GM21723 (cell line): Measurements from ENCODE around the gene ZNF530.

Experiments used
- ATAC-seq: cut with Tn5 transposase; IDR thresholded peaks from one replicate; pipeline ENCODE4 v1.9.1; 2021; ENCODE audit warnings: mild to moderate bottlenecking, moderate library complexity; ENCODE audit not compliant: unreplicated experiment

ZNF530 gene

GRCh38 chr19:57599761-57600383 is at the start of gene ZNF530:
Gene ZNF530, plus strand, starts transcription at chr19:57599885. Its CDS starts 4,461 bp downstream, at chr19:57604346.
- ATAC-seq, result peak; percentile 91

- ATAC-seq, result no peak
Observed at GRCh38 chr19:57552432-57552831, 47.3 kb upstream of the ZNF530 start.

DNA sequence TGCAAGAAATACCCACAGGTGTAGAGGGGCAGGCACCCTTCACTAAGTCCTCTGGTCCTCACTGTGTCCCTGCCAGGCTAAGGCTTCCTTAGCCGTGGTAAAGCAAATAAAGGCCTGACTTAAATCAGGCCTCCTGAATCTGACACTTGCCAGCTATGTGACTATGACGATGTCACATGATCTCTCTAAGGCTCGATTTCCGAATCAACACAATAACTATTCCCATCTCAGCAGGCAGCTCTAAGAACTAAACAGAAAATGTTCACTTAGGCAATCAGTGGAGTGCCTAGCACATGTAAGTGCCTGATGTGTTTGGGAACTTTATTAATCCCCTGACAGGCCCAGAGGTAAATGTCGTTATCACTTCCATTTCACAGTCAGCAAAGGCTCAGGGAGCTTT is 42.0 kb upstream of the ZNF530 start:
- no peak for ATAC-seq

- no peak for ATAC-seq
Observed at GRCh38 chr19:57558525-57558924, 41.2 kb upstream of the ZNF530 start.

GRCh38 chr19:57559008-57559403 is 40.7 kb upstream of the ZNF530 start:
- peak; percentile 32 for ATAC-seq

DNA sequence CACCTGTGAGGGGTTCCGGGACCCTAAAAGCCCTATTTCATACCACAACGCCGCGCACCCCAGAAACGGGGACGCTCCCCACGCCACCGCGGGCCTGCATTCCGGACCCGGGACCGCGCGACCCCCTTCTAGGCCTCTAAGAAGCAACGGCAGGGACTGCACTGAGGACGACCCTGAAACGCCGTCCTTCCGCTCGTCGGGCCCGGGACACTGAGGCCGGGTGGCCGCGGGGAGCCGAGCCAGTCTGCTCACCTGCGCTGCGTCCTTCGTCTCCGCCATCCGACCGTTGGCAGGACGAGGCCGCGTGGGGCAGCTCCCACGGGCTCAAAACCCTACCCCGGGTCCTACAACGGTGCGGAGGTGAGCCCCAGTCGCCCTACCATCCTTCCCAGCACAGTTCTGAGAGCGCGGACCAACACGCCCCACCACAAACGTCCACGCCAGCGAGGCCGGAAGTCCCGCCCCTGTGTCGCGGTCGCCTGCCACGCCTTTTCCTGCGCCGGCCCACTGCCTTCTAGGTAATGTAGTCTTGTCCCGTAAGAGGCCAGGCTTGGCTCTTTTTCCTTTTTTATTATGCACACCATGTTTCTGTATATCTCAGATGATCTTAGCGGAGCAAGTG is 40.2 kb upstream of the ZNF530 start, which contains the start of gene ZNF550:
Gene ZNF550, minus strand, starts transcription at position 460 of the 622 bp plus-strand sequence. Its CDS starts 181 bp downstream, at position 279.
- ATAC-seq, result peak; percentile 92

GRCh38 chr19:57560049-57560491 is 39.6 kb upstream of the ZNF530 start:
- no peak for ATAC-seq

GRCh38 chr19:57563547-57563946 is 36.1 kb upstream of the ZNF530 start:
- ATAC-seq, result no peak

DNA sequence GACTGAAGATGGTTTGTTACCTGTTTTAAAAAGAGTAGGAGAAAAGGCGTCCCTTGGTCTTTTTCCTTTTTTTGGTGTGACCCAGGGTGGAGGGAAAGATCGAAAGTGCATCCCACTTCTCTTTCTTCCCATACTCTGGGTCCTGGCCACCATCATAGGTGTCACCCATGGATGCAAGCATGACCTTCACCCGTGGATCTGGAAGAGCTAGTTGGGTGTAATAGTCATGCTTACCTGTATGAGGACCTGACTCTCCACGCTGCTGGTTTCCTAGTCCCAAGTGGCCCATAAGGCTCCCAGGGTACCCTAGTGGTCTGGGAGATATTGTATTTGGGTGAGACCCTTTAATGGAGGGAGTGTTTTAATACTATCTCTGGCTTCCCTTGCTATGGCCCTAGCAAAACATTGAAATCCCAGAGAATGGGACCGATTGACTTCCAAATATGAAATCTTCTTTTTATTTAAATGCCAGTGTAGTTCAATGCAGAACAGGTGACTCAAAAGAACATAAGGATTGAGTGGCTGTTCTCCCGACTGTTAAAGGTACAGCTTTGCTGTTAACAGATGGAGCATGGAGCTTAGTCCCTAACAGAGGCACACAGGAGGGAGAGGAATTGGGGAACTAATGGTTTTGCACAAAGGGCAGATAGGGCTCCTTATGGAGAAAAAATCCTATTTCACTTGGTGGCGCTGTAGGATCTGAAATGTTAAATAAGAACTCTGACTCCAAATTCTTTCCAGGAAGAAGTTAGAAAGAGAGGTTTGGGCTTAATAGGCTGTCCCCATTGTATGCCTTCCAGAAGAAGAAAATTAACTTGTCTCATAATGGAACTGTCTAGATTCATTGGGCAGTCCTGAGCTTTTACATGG is 33.1 kb upstream of the ZNF530 start:
- ATAC-seq, result no peak

DNA sequence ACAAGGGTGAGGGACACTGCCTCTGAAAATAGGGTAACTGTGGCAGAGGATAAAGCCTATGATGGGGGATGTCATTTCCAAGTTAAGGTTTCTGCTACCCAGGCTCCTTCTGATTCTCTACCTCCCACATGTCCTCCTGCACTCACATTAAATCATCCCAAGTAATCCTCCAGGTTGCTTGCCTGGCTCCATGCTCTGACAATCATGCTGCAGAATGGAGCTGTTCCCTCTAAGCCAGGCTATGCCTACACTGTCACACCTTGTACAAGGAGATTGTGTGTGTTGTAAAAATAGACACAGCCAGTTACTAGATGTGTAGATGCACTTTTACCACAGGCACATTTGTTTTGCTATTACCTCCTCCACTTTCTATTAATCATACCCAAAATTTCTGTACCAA is 29.0 kb upstream of the ZNF530 start:
- no peak for ATAC-seq

GRCh38 chr19:57572415-57572947 is 27.2 kb upstream of the ZNF530 start:
- no peak for ATAC-seq

DNA sequence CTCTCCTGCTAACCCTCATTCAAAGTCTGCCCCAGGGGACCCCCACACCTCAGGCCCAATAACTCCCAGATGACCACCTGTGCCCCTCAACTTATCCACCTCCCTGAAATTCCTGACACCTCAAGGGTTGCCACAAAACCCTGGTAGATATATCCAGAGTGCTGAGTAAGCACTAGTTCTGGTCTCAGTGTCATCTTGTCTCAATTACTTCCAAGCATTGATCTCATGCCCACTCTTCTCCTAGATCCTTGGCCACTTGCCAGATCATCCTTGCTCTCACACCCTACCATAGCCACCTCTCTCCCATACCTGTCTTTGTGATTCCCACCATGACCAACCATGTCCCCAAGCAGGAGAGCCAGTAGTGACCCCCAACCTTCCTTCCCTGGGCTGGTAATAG is 23.0 kb upstream of the ZNF530 start:
- ATAC-seq, result no peak

DNA sequence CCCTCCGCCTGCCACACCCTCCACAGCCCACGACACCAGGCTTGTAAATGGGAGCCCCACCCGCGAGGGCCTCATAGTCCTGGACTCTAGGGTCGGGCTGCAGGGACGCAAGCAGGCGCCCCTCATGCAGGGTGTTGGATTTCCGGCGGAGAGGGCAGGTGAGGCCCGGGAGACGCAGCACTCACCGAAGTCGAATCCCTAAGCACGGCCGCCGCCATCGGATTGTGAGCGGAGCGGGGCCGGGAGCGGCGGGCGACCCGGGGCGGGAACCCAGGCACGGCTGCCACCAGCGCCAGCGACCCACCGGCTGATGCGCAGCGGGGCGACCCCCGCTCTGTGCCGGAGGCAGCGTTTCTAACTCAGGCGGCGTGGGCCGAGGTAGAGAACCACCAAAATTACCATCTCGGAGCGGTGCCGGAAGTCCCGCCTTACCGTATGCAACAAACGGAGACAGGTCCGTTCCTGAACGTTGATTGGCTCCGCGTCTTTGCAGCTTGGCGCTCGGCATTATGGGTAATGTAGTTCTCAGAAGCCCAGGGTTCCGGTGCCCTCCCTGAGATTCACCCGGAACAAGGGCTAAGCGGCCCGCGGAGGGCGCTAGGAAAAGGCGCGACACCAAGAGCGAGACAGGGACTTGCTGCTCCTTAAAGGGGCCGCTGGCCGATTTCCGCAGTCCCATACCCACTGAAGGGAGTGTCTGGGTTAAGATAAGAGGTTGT is 21.0 kb upstream of the ZNF530 start, which contains the start of gene ZNF416:
Gene ZNF416, minus strand, starts transcription at position 425 of the 719 bp plus-strand sequence. Its CDS starts 207 bp downstream, at position 218.
- ATAC-seq, result peak; percentile 83

DNA sequence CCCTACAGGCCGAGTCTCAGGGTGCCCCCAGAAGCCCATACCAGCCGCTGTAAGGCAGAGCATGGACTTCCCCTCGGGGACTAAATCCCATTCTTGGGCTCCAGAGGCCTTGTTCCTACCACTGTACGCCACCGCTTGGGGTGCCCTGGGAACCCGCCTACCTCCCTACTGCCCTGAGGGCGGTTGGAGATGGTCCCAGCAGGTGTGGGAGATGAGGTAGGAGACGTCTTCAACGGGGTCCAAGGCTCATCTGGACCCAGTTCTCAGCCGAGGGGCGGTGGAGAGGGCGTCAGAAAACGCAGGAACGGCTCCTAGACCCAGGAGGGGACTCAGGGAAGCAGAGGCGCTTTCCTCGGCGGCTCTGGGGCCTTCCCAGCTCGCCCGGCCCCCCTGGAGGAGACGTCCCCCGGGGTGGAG is 16.6 kb upstream of the ZNF530 start:
- no peak for ATAC-seq

DNA sequence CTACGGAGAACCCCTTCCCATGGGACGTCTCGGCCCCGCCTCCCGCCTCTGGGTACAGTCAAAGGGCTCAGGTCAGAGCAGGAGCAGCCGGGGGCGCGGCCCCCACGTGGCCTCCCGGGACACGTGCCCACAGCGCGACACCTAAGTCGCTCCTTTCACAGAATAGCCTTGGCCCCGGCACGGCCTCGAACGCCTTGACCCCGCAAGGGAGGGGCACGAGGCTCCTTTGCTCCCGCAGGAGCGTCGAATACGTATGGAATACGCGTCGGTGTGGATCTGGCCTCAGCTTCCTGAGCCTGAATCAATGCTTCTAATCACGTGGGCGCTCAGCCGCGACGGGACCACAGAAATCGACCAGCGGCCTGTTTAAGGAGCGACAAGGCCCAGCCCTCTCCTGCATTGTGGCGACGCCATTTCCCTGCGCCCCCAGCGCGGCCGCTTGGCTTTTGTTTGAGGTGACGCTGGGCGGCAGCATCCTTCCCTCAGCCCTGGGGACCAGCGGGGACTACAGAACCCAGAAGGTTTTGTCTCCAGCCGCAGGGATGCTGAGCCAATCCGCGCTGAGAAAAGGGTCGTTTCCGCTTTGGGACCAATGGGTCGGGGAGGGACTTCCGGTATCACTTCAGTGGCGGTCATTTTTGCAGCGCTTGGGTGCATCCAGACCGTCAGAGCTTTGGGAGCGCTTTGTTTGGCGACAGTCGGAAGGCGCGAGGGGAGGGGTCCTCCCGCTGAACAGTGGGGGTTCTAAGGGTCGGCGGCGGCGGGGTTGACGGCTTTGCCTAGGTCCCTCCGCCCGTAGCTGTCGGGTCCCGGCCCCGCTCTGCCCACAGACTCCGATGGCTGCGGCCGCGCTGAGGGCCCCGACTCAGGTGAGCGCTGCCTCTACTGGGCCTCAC is 15.9 kb upstream of the ZNF530 start, which contains the start of gene ZIK1:
Gene ZIK1, plus strand, starts transcription at position 625 of the 896 bp plus-strand sequence. Its CDS starts 212 bp downstream, at position 837.
- peak; percentile 70 for ATAC-seq

DNA sequence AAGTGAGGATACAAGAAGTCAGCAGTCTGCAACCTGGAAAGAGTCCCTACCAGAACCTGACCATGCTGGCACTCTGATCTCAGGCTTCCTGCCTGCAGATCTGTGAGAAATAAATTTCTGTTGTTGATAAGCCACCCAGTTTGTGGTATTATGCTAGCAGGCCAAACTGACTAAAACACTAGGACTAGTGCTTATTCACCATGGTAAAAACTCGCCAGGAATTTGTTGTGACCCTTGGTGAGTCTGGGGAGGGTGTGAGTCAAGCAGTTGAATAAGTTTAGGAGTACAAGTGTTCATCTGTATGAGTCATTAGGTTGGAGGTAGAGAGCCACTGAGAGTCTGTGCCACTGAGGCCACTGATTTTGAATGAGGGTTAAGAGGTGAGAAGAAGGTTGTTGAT is 12.2 kb upstream of the ZNF530 start:
- ATAC-seq, result no peak

GRCh38 chr19:57599377-57599760 is 316 bp upstream of the ZNF530 start:
- peak; percentile 13 for ATAC-seq

DNA sequence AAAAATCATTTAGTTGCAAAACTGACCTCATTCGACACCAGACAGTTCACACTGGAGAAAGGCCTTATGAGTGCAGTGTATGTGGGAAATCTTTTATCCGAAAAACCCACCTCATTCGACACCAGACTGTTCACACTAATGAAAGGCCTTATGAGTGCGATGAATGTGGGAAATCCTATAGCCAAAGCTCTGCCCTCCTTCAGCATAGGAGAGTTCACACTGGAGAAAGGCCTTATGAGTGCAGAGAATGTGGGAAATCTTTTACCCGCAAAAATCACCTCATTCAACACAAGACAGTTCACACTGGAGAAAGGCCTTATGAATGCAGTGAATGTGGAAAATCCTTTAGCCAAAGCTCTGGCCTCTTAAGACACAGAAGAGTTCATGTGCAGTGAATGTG is 7.2 kb downstream of the ZNF530 start:
- ATAC-seq, result no peak

DNA sequence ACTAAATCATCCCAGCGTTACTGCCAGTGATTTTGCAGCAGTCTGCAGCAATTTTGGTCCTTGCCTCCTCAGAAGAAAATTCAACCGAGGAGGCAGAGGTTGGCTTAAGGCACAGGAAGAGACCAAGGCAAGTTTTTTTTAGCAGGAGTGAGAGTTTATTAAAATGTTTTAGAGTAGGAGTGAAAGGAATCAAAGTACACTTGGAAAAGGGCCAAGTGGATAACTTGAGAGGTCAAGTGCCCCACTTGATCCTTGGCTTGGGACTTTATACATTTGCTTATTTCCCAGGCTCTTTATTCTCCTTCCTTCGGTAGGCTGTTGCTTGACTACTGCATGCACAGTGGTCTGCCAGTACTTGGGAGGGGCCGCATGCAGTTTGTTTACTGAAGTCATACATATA is 11.4 kb downstream of the ZNF530 start:
- ATAC-seq, result no peak
